IPS-NIHi7 (cell line): ENCODE measurements around the gene UBE2V1.
"Not testable (repeated sequence)": the region's sequence is repeated elsewhere in the genome, so short reads cannot be mapped to it uniquely, and the experiment has no call there.

Experiments
- DNase-seq: peaks from one replicate; pipeline ENCODE4 v3.0.0; 2012; ENCODE audit warnings: mixed read lengths; ENCODE audit errors: extremely low spot score

Gene UBE2V1

GRCh38 chr20:50063763-50064162 lies 49.2 kb downstream of the UBE2V1 start:
- not testable (repeated sequence) for DNase-seq

GRCh38 chr20:50062006-50062838 lies 50.7 kb downstream of the UBE2V1 start:
- DNase-seq, result no peak

GRCh38 chr20:50061151-50062005 lies 51.6 kb downstream of the UBE2V1 start:
- DNase-seq, result no peak

DNA sequence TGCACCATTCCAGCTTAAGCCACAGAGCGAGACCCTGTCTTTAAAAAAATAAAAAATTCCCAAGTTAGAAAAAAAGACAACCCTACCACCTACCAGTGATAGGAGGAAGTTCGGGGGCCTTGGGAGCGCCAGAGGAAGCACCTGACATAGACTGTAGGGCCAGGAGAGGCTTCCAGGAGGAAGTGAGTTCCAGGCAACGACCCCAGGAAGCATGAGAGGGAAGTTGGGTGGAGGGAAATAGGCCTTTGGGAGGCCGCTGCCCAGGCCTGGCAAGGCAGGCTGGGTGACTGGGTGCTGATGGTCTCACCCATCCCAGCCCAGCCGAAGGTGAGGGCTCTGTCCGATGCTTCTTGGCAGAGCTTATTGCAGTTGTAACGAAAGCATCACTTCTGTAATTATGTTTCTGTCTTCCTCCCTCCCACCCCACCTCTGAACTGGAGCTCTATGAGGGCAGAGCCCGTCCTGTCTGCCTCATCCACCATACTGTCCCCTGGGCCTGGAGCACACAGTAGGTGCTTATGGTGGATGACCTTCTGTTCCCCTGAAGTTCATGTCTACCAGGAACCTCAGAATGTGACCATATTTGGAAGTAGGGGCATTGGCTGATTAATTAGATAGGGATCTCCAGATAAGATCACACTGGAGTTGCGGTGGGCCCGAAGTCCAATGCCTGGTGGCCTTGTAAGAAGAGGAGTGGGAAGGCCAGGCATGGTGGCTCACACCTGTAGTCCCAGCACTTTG lies 54.1 kb downstream of the UBE2V1 start:
- no peak for DNase-seq

DNA sequence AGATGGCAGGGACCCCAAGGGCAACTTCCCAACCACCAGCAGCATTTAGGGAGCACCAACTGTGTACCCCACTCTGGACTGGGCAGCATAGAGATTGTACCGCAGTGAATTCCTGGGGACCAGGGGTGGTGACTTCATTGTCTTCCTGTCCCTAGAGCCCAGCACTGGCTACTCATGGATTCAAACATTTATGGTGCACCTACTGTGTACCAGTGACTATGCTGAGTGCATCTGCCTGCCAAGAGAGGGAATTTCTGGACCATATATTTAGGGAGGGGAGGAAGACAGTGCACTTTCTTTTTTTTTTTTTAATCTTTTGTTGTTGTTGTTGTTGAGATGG lies 55.3 kb downstream of the UBE2V1 start:
- DNase-seq, result no peak

GRCh38 chr20:50056951-50057713 lies 55.8 kb downstream of the UBE2V1 start:
- DNase-seq, result no peak

DNA sequence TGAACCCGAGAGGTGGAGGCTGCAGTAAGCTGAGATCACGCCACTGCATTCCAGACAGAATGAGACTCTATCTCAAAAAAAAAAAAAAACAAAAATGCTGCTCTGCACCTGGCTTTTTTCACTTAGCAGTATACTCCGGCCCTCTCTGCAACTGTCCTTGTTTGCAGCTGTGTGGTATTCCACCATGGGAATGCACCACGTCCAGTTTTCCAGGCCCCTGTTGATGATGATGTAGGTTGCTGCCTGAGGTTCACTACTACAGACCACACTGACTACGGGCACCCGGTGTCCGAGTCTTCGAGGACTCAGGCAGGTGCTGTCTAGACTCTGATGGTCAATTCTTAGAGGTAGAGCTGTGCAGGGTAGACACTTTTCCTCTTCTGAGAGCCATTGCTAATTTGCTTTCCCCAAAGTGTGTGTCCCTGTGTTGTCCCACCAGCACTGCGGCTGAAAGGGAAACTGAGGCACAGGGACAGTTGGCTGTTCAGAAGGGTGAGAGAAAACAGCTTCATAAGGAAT lies 56.5 kb downstream of the UBE2V1 start:
- DNase-seq, result no peak

DNA sequence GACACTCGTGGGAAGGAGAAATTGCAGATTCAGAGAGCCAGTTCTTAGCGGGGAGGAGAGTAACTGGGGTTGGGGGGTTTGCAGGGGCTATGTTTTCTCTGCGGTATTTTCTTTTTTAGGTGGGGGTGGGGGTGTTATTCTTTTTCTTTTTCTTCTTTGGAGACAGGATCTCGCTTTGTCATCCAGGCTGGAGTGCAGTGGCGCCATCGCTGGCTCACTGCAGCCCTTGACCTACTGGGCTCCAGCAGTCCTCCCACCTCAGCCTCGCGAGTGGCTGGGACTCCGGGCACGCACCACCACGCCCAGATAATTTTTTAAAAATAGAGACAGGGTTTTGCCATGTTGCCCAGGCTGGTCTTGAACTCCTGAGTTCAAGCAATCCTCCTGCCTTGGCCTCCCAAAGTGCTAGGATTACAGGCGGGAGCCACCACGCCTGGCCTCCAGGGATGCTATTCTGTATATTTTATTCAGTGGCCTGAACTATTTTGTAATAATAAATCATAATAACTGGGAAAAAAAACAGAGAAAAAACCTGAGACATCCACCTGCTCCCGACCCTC lies 57.3 kb downstream of the UBE2V1 start:
- no peak for DNase-seq

- no peak for DNase-seq
Observed at GRCh38 chr20:50054626-50055511, 58.1 kb downstream of the UBE2V1 start.

GRCh38 chr20:50054231-50054547 lies 58.8 kb downstream of the UBE2V1 start:
- DNase-seq, result no peak

DNA sequence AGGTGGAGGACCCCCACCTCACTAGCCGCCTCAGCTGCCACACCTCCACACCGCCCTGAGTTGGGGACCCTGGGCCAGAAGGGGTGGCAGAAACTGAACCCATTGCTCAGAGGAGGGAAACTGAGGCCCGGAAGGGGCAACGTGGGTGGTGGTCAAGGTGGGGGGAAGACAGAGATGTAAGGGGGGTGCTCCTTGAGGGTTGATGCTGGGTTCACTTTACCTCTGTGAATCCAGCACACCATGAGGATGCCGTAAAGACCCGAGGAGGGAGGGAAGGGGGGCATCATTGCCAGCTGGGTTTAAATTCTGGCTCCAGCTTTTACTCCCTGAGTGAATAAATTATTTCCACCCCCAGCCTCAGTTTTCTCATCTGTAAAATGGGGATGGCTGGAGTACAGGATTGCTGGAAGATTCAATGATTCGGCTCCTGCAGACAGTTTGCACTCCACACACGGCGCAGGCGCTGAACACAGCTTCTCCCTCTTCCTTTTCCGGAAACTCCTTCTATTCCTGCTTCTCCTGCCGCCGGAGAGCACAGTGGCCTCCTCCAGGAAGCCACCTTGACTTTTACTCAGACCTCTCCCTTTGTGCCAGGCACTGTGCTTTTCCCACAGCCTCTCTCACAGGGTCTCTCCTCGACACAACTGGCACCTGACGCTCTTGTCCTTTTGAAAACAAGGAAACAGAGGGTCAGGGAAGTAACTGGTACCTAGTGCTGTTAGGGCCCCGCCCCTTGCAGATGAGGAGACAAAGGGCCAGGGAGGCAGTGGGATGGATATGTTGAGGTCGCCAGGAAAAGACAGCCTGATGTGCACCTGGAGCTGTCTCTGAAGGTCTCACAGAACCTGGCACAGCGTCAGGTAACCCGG lies 59.4 kb downstream of the UBE2V1 start:
- DNase-seq, result no peak

- no peak for DNase-seq
Observed at GRCh38 chr20:50052550-50053361, 60.2 kb downstream of the UBE2V1 start.

DNA sequence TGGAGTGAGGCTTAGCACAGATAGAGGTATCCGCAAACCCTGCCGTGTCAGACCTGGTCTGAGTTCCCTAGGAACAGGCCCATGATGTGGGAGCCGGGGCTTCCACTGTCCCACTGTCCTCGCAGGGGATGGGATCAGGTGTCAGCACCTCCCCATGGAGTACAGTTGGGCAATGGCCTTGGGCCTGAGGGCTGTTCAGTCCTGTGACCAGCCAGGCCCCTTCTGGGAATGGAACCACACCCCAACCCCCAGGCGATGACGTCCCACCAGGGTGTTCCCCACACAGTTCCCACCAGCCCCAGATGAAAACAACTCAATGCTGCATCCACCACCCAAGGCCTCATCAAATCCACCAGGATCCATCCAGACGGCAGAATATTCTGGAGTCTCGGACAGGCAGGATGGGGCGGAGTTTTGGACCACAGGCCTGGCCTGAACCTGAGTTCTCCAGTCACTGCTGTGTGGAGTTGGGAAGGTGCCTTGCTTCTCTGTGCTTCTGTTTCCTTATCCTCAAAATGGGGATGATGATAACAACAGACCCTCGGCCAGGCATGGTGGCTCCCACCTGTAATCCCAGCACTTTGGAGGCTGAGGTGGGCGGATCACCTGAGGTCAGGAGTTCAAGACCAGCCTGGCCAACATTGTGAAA lies 62.2 kb downstream of the UBE2V1 start:
- DNase-seq, result no peak

DNA sequence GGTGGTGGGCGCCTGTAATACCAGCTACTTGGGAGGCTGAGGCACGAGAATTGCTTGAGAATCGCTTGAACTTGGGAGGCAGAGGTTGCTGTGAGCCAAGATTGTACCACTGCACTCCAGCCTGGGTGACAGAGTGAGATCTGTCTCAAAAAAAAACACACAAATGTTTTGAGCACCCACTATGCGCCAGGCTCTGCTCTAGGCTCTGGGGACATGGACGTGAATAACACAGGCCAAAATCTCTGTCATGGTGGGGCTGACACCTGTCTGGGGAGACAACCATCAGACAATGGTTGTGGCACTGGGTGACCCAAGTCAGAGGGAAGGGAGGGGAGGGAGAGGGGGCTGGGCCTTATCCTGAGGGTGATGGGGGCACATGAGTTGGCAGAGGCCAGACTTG lies 62.7 kb downstream of the UBE2V1 start:
- DNase-seq, result no peak

GRCh38 chr20:50049442-50050026 lies 63.4 kb downstream of the UBE2V1 start:
- no peak for DNase-seq

DNA sequence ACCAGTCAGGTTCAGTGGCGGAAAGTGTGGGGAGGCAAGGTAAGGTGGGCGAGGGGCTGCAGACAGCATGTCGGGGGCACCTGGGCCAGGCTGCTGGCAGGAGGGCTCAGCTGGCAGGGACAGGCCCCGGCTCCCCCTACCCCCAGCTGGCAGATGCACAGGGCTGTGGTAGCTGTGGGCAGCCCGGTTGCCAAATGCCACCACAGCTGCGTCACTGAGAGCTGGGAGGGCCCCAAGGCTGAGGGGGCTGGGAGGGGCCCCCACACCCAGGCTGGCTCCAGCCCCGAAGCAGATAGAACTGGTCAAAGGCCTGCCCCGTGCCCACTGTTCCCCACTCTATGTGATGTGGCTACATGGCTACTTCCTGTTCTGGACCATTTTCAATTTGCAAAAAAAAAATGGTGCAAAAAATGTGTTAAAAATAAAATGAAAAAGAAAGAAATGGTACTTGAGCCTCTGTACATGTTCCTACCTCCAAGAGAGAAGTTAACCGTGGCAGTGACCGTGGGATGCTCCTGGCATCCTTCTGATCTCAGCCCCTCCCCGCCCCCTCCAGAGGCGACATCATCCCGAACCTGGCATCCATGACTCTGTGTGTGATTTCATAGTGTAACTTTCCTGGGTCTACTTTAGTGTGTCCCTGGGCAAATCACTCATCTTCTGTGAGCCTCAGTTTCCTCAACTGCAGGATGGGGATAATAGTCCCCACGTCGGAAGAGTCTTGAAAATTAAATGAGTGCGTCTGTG lies 64.4 kb downstream of the UBE2V1 start:
- DNase-seq, result no peak
